NCI-H774 (cell line): ENCODE measurements around the gene TRIM64.
"Not testable (repeated sequence)": the region's sequence is repeated elsewhere in the genome, so short reads cannot be mapped to it uniquely, and the experiment has no call there.

Experiments
- DNase-seq: peaks from one replicate; lab custom pipeline; 2025; lab: John Stamatoyannopoulos, UW

TRIM64 gene, protein sequence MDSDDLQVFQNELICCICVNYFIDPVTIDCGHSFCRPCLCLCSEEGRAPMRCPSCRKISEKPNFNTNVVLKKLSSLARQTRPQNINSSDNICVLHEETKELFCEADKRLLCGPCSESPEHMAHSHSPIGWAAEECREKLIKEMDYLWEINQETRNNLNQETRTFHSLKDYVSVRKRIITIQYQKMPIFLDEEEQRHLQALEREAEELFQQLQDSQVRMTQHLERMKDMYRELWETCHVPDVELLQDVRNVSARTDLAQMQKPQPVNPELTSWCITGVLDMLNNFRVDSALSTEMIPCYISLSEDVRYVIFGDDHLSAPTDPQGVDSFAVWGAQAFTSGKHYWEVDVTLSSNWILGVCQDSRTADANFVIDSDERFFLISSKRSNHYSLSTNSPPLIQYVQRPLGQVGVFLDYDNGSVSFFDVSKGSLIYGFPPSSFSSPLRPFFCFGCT

DNA sequence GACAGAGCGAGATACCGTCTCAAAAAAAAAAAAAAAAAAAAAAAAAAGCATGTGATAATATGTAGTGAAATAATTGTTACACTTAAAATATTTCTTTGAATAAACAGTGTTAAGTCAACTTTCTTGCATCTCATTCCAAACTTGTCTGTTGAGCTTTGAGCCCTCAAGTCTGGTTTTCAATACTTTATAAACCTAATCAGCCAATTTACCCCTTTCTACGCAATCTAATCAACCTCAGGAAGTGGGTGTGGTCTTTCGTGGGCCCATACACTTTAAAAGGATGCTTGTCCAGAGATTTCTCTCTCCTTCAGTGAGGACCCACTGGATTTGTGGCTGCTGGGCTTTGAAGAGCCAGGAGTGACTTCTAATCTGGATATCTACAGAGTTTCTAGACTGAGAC, at the start of gene TRIM64:
TSS of gene TRIM64 (plus strand) at position 301 of the 400 bp plus-strand sequence. CDS start 2,467 bp downstream, outside the sequence.
- not testable (repeated sequence) for DNase-seq

DNA sequence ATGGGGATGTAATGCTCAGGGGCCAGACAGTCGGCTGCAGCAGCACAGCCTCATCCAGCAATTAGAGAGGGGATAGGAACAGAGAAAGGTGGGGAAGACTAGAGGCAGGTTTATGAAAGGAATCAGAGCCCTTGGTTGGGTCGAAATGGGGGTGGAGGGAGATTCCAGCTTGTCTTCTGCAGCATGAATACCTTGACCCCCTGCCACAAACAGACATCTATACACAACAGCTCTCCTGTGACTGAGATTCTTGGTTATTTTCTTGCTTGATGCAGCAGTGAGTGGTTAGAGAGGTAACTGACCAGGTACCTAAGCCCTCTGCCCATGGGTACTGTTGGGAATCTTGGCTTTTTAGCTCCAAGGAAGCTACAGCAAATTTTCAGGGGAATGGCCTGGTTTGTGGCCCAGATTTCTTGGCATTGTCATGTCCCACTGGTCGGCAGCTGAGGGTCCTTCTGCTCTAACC, 43.6 kb upstream of the TRIM64 start, which contains the start of gene TRIM49D1:
TSS of gene TRIM49D1 (minus strand) at position 51 of the 466 bp plus-strand sequence. CDS start 4,535 bp downstream, outside the sequence.
- DNase-seq, result no peak

DNA sequence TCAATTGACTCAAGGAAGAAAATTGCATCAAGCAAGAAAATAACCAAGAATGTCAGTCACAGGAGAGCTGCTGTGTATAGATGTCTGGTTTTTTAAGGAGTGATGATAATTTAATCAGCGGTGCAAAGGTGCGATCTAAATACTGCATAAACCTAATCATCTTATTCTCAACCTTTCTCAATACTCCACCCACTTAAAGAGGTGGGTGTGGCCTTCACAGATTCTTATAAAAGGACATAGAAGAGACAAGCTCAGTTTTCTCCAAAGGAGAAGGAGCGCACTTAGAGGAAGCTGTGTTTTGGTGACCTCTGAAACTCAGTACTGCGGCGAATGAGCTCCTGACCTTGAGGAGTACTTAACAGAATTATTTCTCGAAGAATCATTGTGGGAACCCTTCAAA, 42.1 kb upstream of the TRIM64 start, which contains the start of gene TRIM49D2:
TSS of gene TRIM49D2 (plus strand) at position 301 of the 400 bp plus-strand sequence. CDS start 2,698 bp downstream, outside the sequence.
- not testable (repeated sequence) for DNase-seq

DNA sequence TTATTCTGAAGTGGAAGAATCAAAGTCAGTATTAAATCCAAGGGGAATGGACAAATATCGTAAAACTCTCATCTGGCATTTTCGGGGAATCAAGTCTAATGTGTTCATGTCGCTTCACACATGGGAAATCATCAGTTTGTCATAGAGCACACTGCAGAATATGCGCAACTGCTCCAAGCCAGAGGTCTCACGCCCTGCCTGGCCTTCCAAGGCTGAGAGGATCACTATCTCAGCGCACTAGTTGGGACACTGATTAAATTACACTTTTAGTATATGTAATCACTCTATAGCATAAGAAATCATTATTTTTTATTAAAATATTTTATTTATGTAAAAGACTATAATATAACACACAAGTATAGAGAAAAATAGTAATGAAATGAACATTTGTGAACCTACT, 5.0 kb upstream of the TRIM64 start:
- not testable (repeated sequence) for DNase-seq
